Ishikawa (cell line): Measurements from ENCODE around the gene WNT8A.

ENCODE experiments used
- CEBPB ChIP-seq: IDR thresholded peaks from 2 replicates; pipeline ENCODE4 v1.6.1; 2012
- CREB1 ChIP-seq: IDR thresholded peaks from 2 replicates; pipeline ENCODE4 v1.6.1; 2012; ENCODE audit warnings: low read depth
- EGR1 ChIP-seq: IDR thresholded peaks from 2 replicates; pipeline ENCODE4 v1.6.1; 2012
- EP300 ChIP-seq: IDR thresholded peaks from 2 replicates; pipeline ENCODE4 v1.6.1; 2012; ENCODE audit warnings: borderline replicate concordance
- FOXM1 ChIP-seq: IDR thresholded peaks from 2 replicates; pipeline ENCODE4 v1.6.1; 2012; ENCODE audit warnings: low read depth, borderline replicate concordance
- MAX ChIP-seq: IDR thresholded peaks from 2 replicates; pipeline ENCODE4 v1.6.1; 2012
- NFIC ChIP-seq: IDR thresholded peaks from 2 replicates; pipeline ENCODE4 v1.6.1; 2012
- RAD21 ChIP-seq: IDR thresholded peaks from 2 replicates; pipeline ENCODE4 v1.6.1; 2012; ENCODE audit warnings: low read depth
- REST ChIP-seq: IDR thresholded peaks from 2 replicates; pipeline ENCODE4 v1.6.1; 2012; ENCODE audit warnings: low read depth, mild to moderate bottlenecking
- TAF1 ChIP-seq: IDR thresholded peaks from 2 replicates; pipeline ENCODE4 v1.6.1; 2012; ENCODE audit warnings: low read depth, mild to moderate bottlenecking
- TCF12 ChIP-seq: IDR thresholded peaks from 2 replicates; pipeline ENCODE4 v1.6.1; 2012; ENCODE audit warnings: low read depth
- TEAD4 ChIP-seq: IDR thresholded peaks from 2 replicates; pipeline ENCODE4 v1.6.1; 2012
- USF1 ChIP-seq: IDR thresholded peaks from 2 replicates; pipeline ENCODE4 v1.6.1; 2012
- YY1 ChIP-seq: IDR thresholded peaks from 2 replicates; pipeline ENCODE4 v1.6.1; 2012; ENCODE audit warnings: low read depth
- ZBTB7A ChIP-seq: IDR thresholded peaks from 2 replicates; pipeline ENCODE4 v1.6.1; 2012; ENCODE audit warnings: low read depth

WNT8A gene

GRCh38 chr5:138053554-138053953, 30.3 kb upstream of the WNT8A start:
- TF ChIP-seq EP300 (no peak), TAF1 (no peak), FOXM1 (no peak), TCF12 (no peak), NFIC (no peak), USF1 (no peak), MAX (no peak), REST (no peak), ZBTB7A (no peak), EGR1 (no peak), CREB1 (no peak), TEAD4 (no peak), RAD21 (no peak), YY1 (no peak), CEBPB (no peak)

GRCh38 chr5:138054206-138054605, 29.6 kb upstream of the WNT8A start:
- TF ChIP-seq EGR1 = no peak
- no peak for TF ChIP-seq TCF12
- no peak for TF ChIP-seq TAF1
- TF ChIP-seq USF1 = no peak
- no peak for TF ChIP-seq FOXM1
- no peak for TF ChIP-seq TEAD4
- no peak for TF ChIP-seq REST
- no peak for TF ChIP-seq ZBTB7A
- no peak for TF ChIP-seq CREB1
- no peak for TF ChIP-seq EP300
- TF ChIP-seq MAX = no peak
- TF ChIP-seq YY1 = no peak
- no peak for TF ChIP-seq NFIC
- TF ChIP-seq CEBPB = no peak
- no peak for TF ChIP-seq RAD21

GRCh38 chr5:138054847-138055558, 28.8 kb upstream of the WNT8A start:
- no peak for TF ChIP-seq EP300
- TF ChIP-seq YY1 = no peak
- no peak for TF ChIP-seq CREB1
- no peak for TF ChIP-seq ZBTB7A
- TF ChIP-seq REST = no peak
- TF ChIP-seq TAF1 = no peak
- no peak for TF ChIP-seq TEAD4
- TF ChIP-seq RAD21 = no peak
- TF ChIP-seq USF1 = no peak
- TF ChIP-seq CEBPB = no peak
- TF ChIP-seq EGR1 = no peak
- TF ChIP-seq MAX = no peak
- TF ChIP-seq FOXM1 = no peak
- TF ChIP-seq TCF12 = no peak
- TF ChIP-seq NFIC = no peak
